SK-N-SH treated with all-trans-retinoic acid at 6 μM for 48 hours (cell line): ENCODE results near the gene SERPINB5.

Experiments used
- CSDC2 ChIP-seq: fragments of 250-450 bp; sonication (Bioruptor Pico); IDR thresholded peaks from 2 replicates; pipeline ENCODE4 v1.5.0; 2020; ENCODE audit warnings: mild to moderate bottlenecking, moderate library complexity
- RARB ChIP-seq: fragments of 250-450 bp; sonication (Bioruptor Pico); IDR thresholded peaks from 2 replicates; pipeline ENCODE4 v1.8.0; 2021; ENCODE audit warnings: mild to moderate bottlenecking, moderate library complexity
- TOX ChIP-seq: fragments of 250-450 bp; sonication (Bioruptor Pico); IDR thresholded peaks from 2 replicates; pipeline ENCODE4 v1.8.0; 2021; ENCODE audit warnings: mild to moderate bottlenecking, moderate library complexity, borderline replicate concordance
- ZFP30 ChIP-seq: fragments of 450-650 bp; formaldehyde crosslinking; IDR thresholded peaks from 2 replicates; pipeline ENCODE4 v1.5.0; 2022; ENCODE audit warnings: mild to moderate bottlenecking, moderate library complexity
- TF ChIP-seq, protein P1 (sequence below): fragments of 250-450 bp; sonication (Bioruptor Pico); IDR thresholded peaks from 2 replicates; pipeline ENCODE4 v1.8.0; 2020; ENCODE audit warnings: mild to moderate bottlenecking, moderate library complexity, borderline replicate concordance

DNA sequence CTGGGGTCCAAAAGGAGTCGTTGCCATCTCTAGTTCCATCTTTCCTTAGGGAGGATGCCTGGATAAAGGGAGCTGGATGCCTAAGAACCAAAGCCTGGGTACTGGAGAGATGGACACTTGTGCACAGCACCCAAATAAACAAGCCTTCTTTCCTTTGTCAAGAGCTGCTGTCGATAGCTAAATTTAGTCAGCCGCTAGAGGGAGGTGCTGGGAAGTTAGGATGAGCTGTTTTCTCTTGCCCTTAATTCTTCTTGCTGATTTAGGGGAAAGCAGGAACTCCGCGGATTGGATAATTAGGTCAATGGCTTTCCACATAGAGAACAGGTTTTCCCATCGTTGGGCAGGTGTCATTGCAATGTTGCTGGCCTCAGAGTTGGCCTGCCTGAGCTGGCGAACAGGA lies 34.5 kb downstream of the SERPINB5 start:
- TF ChIP-seq CSDC2 (CRISPR knock-in tag) = no peak
- no peak for TF ChIP-seq RARB (CRISPR knock-in tag)
- TF ChIP-seq, protein P1, sequence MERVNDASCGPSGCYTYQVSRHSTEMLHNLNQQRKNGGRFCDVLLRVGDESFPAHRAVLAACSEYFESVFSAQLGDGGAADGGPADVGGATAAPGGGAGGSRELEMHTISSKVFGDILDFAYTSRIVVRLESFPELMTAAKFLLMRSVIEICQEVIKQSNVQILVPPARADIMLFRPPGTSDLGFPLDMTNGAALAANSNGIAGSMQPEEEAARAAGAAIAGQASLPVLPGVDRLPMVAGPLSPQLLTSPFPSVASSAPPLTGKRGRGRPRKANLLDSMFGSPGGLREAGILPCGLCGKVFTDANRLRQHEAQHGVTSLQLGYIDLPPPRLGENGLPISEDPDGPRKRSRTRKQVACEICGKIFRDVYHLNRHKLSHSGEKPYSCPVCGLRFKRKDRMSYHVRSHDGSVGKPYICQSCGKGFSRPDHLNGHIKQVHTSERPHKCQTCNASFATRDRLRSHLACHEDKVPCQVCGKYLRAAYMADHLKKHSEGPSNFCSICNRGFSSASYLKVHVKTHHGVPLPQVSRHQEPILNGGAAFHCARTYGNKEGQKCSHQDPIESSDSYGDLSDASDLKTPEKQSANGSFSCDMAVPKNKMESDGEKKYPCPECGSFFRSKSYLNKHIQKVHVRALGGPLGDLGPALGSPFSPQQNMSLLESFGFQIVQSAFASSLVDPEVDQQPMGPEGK (CRISPR knock-in tag) = no peak
- no peak for TF ChIP-seq ZFP30 (CRISPR knock-in tag)
- no peak for TF ChIP-seq TOX (CRISPR knock-in tag)
